HG02678 (cell line): ENCODE data around the gene RERE.
"Not testable (repeated sequence)": the region's sequence is repeated elsewhere in the genome, so short reads cannot be mapped to it uniquely, and the experiment has no call there.

ENCODE experiments used
- ATAC-seq: cut with Tn5 transposase; IDR thresholded peaks from one replicate; pipeline ENCODE4 v1.9.1; 2021; ENCODE audit warnings: mild to moderate bottlenecking, moderate library complexity; ENCODE audit not compliant: unreplicated experiment

The RERE gene

GRCh38 chr1:8698012-8698630 is 119.3 kb downstream of the RERE start:
- ATAC-seq, result no peak

- not testable (repeated sequence) for ATAC-seq
These were observed 122.0 kb downstream of the RERE start for GRCh38 chr1:8695442-8695841.

- no peak for ATAC-seq
These were observed 124.3 kb downstream of the RERE start for GRCh38 chr1:8693107-8693506.

GRCh38 chr1:8691662-8692061 is 125.8 kb downstream of the RERE start:
- ATAC-seq, result no peak

- no peak for ATAC-seq
These were observed 127.3 kb downstream of the RERE start for GRCh38 chr1:8690253-8690525.

GRCh38 chr1:8689431-8690252 is 127.8 kb downstream of the RERE start:
- ATAC-seq, result no peak

GRCh38 chr1:8687538-8687937 is 129.9 kb downstream of the RERE start:
- ATAC-seq, result no peak

- no peak for ATAC-seq
These were observed 130.4 kb downstream of the RERE start for GRCh38 chr1:8687039-8687438.

- no peak for ATAC-seq
These were observed 132.0 kb downstream of the RERE start for GRCh38 chr1:8685463-8685862.

- ATAC-seq, result no peak
These were observed 132.8 kb downstream of the RERE start for GRCh38 chr1:8684590-8684989.

GRCh38 chr1:8682573-8682972 is 134.9 kb downstream of the RERE start:
- no peak for ATAC-seq

GRCh38 chr1:8681911-8682310 is 135.5 kb downstream of the RERE start:
- no peak for ATAC-seq

GRCh38 chr1:8680664-8681650 is 136.5 kb downstream of the RERE start:
- no peak for ATAC-seq

GRCh38 chr1:8679929-8680663 is 137.3 kb downstream of the RERE start:
- ATAC-seq, result no peak

- ATAC-seq, result no peak
These were observed 138.0 kb downstream of the RERE start for GRCh38 chr1:8679395-8679800.

- no peak for ATAC-seq
These were observed 138.6 kb downstream of the RERE start for GRCh38 chr1:8678673-8679394.

GRCh38 chr1:8677782-8678181 is 139.7 kb downstream of the RERE start:
- ATAC-seq, result no peak

- ATAC-seq, result no peak
These were observed 140.6 kb downstream of the RERE start for GRCh38 chr1:8676813-8677212.

- ATAC-seq, result no peak
These were observed 141.4 kb downstream of the RERE start for GRCh38 chr1:8676072-8676471.

GRCh38 chr1:8674912-8675311 is 142.5 kb downstream of the RERE start:
- ATAC-seq, result no peak
